Measurements from ENCODE around the gene CCDC12.

DNA sequence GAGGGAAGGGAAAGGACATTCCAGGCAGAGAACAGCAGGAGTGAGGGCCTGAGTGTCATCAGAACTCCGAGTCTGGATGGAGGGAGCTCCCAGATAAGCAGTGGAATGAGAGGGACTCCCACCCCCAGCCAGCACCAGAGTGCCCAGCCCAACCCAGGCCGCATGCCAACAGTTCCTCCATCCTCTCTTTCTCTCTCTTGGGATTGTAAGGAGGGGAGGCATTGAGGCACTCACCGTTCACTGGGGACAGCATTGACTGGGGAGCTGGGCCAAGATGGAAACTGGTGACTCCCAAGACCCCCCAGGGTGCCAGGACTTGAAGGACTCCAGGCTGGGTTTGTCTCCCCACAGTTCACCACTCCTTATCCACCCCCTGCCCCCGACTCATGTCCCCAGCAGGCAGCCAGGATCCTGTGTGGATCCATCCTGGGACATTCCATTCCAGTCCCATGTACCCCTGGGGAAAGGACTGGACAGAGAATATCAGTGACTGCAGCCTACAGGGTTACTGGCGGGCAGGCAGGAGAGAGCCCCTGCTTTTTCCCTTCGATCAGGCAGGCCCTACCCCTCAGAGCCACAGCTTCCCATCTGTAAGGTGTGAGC is 83.3 kb downstream of the CCDC12 start:
- TF ChIP-seq, protein P1, sequence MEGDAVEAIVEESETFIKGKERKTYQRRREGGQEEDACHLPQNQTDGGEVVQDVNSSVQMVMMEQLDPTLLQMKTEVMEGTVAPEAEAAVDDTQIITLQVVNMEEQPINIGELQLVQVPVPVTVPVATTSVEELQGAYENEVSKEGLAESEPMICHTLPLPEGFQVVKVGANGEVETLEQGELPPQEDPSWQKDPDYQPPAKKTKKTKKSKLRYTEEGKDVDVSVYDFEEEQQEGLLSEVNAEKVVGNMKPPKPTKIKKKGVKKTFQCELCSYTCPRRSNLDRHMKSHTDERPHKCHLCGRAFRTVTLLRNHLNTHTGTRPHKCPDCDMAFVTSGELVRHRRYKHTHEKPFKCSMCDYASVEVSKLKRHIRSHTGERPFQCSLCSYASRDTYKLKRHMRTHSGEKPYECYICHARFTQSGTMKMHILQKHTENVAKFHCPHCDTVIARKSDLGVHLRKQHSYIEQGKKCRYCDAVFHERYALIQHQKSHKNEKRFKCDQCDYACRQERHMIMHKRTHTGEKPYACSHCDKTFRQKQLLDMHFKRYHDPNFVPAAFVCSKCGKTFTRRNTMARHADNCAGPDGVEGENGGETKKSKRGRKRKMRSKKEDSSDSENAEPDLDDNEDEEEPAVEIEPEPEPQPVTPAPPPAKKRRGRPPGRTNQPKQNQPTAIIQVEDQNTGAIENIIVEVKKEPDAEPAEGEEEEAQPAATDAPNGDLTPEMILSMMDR (IDR thresholded peaks at IDR 0.05) = no peak
- TF ChIP-seq EZH2phosphoT487 (IDR thresholded peaks at IDR 0.05) = no peak
